D721Med (cell line): ENCODE measurements around the gene STARD13.

ENCODE experiments used
- DNase-seq: peaks from one replicate; pipeline ENCODE4 v3.0.0; 2011; ENCODE audit warnings: low spot score; ENCODE audit not compliant: insufficient read length
- FAIRE-seq: peaks from 2 replicates; lab custom pipeline; 2011; peaks lifted over from hg19 to GRCh38; lab: Jason Lieb, UNC
- CTCF ChIP-seq: IDR thresholded peaks from 2 replicates; pipeline ENCODE4 v1.5.1; 2012; ENCODE audit warnings: mild to moderate bottlenecking, control low read depth; ENCODE audit not compliant: insufficient read depth; ENCODE audit errors: missing control alignments

Gene STARD13

GRCh38 chr13:33308863-33309262 is 23.3 kb upstream of the STARD13 start:
- no peak for DNase-seq
- TF ChIP-seq CTCF = no peak
- FAIRE-seq = no peak

DNA sequence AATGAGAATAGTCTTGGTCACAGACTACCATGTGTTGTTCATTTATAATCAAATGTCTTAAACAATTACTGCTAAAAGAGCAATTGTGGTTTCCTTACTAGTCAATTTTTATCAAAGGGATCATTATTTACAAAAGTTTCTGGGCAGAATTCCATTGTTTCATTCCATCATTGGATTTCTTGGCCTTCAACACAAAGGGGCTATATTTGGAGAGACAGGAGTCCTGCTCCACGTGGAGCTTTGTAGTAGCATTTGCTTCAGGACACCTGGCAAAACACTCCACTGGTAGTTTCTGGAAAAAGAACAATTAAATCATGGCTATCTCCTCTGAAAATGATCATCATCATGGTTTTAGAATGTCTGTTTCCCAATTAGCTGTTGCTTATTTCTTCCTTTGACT is 22.3 kb upstream of the STARD13 start:
- TF ChIP-seq CTCF = no peak
- FAIRE-seq = no peak
- DNase-seq = no peak

DNA sequence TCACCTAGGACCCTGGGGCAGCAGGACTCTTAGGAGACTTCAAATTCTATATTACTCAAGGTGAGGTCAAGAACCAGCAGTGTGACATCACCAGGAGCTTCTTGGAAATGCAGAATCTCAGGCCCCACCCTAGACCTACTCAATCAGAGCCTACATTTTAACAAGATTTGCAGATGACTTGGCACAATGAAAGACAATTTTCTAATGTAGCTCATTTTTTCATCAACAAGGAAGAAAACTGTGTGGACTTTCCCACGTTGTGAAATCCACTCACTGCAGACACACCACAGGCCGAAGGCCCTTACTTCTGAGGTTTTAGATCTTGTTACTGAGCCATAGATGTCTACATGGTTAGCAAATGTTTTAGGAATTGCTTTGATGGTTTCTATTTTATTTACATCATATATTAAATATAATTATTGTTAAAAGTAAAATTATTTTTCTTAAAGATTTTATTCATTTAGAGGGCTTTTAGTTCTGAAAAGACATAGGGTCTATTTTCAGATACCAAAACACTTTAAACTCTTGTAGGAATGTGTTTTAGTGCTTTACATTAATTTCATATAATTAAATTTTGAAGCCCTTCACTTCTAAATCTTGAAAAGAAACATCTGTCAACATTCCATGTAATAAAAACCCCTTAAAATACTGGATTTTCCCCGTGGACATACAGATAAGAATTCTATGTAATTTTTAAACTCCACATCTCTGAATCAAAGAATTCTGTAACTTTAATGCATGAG is 18.5 kb upstream of the STARD13 start:
- no peak for DNase-seq
- FAIRE-seq = no peak
- TF ChIP-seq CTCF = no peak

GRCh38 chr13:33299626-33300025 is 14.1 kb upstream of the STARD13 start:
- FAIRE-seq = no peak

GRCh38 chr13:33296793-33297425 is 11.4 kb upstream of the STARD13 start:
- no peak for TF ChIP-seq CTCF
- FAIRE-seq (no peak), DNase-seq (no peak)

More at GRCh38 chr13:33299626-33300025, 14.1 kb upstream of the STARD13 start:
- TF ChIP-seq CTCF = no peak
- DNase-seq = no peak

DNA sequence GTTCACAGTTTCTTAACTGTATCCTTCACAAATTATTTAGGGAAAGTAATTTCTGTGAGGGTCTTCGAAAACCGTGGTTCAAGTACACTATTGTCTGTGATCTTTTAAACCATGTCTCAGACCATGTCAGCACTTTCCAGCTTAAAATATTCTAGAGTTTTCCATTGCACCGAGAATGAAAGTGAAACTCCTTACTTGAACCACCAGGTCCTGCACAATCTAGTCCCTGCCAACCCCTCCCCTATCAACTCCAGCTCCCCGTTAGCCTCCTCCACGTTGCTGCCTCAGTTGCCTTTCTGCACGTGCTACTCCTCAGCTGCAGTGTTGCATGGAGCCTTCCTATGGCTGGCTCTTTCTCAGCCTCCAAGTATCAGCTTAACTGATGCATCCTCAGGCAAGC is 7.2 kb upstream of the STARD13 start:
- FAIRE-seq (no peak), DNase-seq (no peak)
- TF ChIP-seq CTCF = no peak

DNA sequence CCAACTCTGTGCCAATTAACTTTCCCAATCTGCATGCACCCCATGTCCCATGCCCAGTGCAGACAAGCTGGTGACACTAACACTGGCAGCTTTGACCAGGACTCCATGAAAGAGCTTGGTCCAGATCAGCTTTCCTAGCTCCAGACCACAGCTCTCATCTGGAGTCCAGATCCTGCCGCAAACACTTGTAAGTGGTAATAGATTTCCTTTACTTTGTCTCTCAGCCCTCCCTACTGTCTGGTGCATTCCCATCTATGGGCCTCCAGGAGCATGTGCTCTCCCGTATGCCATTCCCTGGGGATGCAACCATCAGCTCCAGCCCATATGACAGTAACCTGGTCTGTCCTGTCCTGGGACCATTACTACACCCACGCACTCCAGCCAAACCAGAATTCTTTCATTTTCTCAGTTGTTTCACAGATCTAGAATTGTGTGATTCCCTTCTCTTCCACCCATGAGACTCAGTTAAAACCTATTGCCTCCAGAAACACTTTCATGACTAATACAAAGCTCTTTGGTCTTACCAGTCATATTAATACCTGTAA is 4.9 kb upstream of the STARD13 start:
- DNase-seq = no peak
- TF ChIP-seq CTCF = no peak
- FAIRE-seq = no peak
